Nucleus accumbens (tissue), 56 donors: ENCODE measurements around the gene AMT.

Experiments used
- DNase-seq, 56 donors: peaks; one replicate each; lab custom pipeline; 2025; lab: John Stamatoyannopoulos, UW

Gene AMT, protein sequence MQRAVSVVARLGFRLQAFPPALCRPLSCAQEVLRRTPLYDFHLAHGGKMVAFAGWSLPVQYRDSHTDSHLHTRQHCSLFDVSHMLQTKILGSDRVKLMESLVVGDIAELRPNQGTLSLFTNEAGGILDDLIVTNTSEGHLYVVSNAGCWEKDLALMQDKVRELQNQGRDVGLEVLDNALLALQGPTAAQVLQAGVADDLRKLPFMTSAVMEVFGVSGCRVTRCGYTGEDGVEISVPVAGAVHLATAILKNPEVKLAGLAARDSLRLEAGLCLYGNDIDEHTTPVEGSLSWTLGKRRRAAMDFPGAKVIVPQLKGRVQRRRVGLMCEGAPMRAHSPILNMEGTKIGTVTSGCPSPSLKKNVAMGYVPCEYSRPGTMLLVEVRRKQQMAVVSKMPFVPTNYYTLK

DNA sequence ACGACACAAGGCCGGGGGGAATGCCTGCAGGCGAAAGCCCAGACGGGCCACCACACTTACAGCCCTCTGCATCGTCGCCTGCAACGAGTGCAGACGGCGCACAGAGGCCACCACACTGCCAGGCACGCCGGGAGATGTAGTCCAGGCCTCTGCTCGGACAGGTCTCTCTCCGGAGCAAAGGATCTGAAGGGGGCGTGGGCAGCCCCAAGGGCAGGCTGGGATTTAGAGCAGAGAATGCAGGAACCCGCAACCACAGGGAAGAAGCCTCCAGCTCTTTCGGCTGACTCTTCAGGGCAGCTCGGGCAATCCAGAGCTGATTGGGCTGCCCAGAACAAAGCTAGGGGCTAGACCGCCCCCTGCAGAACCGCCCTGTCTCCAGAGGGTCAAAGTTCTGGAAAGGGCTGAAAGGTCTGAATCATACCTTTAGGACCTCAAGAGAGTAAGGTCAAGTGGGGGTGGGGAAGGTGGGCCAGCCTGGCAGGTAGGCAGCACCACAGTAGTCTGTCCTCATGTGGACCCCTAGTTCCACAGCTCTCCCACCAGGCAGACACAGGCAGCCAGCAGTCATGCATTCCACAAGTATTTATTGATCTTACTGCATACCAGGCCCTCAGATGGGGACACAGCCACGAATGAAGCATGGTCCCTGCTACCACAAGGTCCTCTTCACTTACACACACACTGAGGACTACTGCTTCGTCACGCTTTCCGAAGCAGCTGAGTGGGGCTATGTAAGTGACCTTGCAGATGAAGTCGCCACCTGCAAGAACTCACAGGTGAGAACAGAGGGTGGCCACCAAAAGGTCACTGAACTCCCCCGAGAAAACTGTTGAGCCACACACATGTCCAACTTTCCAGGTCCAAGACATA, at the start of gene AMT:
Gene AMT, minus strand, starts transcription at position 95 of the 870 bp plus-strand sequence. Its CDS starts 23 bp downstream, at position 72.
- DNase-seq: peak in 23 of 56 donors; percentile 2 to 60 (median 21)

DNA sequence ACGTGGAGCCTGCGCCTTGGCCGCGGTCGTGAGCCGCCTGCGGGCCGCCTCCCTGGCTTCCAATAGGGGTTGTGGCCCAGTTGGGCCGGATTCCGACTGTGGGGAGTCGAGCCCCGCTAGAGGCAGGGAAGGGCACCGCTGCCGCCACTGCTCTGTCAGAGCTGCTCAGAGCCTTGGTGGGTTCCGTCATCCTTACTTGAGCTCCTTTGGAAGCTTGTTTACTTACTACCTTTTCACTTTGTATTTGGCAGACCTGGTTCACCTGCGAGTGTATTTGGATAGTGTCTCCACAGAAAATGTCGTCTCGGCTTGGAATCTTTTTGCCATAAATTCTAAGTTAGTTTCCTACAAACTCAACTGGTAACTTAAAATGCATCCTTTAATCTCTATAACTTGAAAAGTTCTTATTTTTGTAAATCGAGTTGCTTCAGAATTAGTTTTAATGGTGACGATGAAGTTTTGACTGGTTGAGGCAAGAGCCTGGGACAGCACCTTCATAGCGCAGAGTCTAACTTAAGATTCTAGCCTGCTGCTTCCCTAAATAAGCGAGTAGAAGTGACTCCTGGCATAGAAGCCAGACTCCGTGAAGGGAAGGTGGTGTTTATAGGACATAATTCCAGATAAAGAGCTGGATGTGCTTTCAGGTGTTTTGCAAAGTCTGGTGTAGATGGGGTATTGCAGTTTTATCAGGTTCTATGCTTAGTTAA, 48.6 kb upstream of the AMT start:
- peak in 3 of 56 donors; percentile 36 to 52 (median 42) for DNase-seq

DNA sequence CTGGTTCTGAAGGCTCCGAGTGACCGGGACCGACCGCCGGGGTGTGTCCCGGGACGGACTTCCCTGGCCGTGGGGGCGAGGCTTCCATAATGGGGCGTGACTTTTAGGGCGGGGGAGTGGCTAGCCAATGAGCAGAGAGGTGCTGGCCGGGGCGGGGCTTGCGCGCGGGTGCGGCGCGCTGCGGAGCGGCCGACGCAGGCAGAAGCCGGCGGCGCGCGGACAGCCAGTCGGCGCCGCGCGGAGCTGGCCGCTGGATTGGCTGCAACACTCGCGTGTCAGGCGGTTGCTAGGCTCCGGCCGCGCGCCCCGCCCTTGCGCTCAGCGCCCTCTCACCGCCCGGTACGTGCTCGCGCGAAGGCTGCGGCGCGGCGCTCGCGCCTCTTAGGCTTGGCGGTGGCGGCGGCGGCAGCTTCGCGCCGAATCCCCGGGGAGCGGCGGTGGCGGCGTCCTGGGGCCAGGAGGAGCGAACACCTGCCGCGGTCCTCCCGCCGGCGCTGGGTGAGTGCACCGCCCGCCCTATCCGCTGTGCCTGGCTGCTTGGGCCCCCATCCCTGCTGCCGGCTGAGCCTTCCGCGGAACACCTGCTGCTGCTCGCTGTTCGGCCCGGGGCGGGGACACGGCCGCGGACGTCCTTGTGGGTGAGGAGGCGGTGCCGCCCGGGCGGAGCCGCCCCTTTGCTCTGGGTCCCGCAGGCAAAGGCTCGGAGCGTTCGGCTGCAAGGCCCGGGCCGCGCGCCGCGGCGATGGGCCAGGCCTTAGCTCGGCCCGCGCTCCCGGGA, 47.9 kb upstream of the AMT start, which contains the start of gene DAG1:
Gene DAG1, plus strand, starts transcription at position 332 of the 778 bp plus-strand sequence. CDS start 40,268 bp downstream, outside the sequence.
- DNase-seq: peak; percentile 52 to 97 (median 94)

DNA sequence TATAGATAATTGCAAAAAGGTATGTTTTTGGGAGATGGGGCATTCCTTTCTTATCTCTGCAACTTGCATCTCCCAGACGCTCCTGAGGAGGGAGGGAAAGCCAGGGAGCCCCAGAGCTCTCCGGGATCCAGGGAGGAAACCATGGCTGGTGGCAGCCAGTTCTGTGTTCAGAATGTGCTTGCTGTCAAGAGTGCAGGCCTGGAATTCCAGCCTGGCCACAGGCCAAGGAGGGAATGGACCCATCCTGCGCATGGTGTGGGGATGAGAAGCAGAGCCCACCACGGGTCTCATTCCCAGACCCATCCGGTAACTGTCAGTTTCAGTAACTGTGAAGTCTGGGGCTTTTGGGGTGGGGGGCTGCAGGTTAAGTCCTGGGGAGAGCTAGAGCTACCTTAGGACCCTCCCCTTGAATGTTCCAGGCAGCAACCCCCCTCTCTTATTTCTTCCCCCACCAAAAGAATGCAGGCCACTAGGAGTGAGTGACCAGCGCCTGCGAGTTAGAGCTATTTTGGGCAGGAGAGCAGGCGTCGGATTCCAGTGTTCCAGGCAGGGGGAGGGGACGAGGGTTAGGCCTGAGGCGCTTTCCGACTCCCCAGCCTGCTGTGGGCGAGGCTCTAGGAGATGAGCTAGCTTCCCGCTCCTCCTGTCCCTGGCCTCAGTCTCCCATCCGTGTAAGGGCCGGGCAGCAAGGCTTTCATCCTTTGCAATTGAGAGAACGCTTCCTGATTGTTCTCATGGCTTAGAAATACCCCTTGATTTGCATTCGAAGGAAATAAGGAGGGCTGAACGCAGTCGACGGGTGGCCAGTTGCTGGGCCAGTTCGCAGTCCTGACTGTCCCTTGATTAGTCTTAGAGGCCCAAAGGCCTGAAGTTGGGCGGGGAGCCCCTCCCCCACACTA, 47.0 kb upstream of the AMT start:
- DNase-seq: peak in 29 of 56 donors; percentile 2 to 72 (median 47)

DNA sequence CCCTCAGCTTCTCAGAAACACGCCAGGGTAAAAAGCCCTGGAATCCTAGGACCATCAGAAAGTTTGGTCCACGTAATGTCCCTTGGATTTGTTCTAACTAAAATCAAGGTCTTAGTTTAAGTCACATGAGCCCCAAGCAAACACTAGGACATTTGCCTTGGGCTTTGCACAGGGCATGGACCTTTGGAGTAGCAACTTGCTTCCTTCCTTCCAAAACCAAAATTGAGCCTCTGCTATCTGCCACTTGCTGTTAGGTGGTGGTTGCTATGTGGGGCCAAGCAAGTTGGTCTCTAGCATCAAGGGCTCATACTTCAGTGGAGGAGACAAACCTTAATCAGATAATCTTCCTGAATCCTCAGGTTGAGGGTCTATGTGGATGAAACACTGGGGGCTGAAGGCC, 43.8 kb upstream of the AMT start:
- no peak for DNase-seq

DNA sequence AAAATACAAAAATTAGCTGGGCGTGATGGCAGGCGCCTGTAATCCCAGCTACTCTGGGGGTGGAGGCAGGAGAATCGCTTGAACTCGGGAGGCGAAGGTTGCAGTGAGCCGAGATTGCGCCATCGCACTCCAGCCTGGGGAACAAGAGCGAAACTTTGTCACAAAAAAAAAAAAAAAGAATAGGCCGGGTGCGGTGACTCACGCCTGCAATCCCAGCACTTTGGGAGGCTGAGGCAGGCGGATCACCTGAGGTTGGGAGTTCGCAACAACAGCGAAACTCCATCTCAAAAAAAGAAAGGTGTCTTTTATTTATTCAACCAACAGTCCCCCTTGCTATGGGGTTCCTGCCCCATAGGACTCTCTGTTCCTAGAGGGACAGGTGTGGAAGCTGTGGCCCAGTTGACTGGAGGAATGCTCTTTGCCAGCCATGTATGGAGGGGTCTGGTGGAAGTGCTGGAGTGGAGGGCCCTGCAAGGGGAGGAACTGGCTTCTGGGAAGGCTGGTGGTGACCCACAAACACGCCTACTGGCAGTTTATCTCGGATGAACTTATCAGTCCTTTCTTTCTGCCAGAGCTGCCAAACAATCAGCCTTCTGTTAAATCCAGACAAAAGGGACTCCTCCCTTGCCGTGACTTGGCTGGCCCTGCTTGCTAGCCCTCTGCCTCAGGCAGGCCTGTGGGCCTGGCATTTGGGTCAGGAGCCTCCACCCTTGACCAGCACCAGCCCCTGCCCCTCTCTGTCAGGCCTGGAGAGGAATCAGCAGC, 43.2 kb upstream of the AMT start:
- DNase-seq: peak in 25 of 56 donors; percentile 2 to 31 (median 14)

DNA sequence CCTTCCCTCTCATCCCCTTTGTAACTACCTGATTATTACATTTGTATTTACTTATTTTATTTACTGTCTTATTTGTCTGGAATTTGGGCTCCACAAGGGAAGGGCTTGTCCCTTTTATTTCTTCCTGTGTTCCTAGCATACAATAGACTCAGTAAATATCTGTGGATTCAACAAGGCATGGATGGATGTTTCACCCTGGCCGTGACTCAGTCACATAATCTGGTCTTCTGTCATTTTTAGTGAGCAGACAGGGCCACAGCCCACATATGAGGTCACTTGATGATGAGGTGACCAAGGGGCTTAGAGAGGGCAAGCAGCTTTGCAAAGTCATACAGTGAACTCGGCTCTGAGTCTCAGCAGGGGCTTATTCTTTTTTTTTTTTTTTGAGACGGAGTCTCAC, 39.9 kb upstream of the AMT start:
- DNase-seq: no peak

DNA sequence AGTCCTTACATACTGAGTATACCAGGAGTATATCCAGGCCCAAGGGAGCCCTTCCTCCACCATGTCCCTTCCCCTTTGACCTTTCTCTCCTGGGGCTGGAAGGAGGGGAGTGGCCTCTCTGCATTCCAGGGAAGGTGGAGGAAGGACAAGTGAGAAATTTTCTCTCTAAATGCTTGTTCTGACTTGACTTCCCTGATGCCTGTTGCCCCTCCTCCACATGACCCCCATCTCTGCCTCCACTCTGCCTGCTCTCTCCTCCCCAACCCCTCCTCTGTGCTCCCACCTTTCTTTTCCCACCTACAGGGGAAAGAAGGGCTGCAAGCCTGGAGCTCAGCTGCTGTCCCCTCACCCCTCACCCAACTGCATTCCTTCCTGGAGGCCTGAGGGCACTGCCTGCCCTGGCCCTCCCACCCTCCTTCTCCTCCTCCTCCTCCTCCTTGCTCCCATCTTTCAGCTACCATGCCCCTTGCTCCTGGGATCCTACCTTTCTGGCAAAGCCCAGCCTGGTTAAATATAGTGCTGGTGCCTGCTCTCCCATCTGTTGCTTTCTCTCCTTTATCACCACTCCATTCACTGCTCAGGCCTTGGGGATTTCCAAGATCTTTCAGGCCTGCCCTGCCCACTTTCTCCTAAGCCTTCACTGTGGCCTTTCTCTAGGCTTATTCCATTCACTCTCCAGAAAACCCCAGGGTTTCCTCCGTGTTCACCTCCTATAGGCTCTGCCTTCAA, 39.3 kb upstream of the AMT start:
- no peak for DNase-seq

DNA sequence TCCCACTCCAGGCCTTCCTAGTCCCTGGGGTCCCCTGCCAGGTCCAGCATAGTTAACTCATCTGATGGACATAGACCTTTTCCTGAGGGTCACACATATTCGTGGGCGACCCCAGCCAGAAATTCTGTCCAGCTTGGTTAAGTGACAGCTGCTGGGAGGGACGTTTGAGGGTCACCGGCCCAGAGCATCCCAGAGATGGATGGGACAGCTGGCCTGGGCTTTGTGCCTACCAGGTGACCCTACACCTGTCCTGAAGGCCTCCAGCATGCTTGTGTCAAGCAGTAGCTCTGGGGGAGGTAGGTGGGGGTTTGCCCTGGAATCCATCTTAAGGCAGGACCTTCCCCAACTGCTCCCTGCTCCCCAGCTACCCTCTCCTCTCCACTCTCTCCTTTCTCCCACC, 38.7 kb upstream of the AMT start:
- DNase-seq: no peak

DNA sequence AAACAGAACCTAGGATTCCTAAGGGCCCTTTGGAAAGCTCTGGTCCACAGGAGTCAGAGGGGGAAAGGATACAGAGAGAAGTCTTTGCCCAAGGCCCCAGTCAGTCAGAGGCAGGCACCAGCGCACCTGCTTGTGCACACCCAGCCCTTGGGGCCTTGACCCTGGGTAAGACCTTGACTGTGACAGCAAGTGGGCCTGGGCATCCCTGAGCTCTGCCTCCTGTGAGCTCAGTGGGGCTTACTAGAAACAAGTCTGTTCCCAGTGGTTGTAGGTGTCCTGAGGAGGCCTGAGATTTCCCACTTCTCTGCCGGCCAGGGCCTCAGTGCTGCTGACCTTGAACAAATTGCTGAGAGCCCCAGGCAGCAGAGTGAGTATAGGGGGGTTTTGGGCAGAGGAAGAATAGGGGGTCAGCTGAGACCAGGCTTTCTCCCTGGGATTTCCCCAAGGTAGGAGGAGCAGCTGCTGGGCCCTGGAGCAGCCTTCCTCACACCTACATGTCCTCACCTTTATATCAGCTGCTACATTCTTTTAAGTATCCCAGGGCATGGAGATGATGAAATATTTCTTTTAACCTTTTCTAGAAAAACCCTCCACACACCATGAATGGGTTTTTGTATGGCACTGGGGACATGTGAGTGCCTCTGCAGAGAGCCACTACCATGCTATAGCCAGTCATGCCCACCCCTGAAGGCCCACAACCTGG, 38.1 kb upstream of the AMT start:
- DNase-seq: no peak

DNA sequence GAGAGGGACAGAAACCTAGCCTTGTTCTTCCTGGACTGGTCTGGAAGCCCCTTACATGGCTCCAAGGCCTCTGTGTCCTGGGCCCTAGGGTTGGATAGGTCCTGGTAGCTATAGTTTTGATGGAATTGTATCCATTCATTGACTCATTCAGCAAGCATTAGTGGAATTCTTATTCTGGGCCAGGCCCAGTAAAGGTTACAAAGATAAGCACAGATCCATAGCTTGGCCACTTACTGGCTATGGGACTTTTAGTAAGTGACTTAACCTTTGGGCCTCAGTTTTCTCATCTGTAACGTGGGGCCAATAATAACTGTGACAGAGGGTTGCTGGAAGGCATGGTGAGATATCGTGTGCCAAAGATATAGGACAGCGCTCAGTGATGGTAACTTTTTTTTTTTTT, 34.2 kb upstream of the AMT start:
- no peak for DNase-seq

DNA sequence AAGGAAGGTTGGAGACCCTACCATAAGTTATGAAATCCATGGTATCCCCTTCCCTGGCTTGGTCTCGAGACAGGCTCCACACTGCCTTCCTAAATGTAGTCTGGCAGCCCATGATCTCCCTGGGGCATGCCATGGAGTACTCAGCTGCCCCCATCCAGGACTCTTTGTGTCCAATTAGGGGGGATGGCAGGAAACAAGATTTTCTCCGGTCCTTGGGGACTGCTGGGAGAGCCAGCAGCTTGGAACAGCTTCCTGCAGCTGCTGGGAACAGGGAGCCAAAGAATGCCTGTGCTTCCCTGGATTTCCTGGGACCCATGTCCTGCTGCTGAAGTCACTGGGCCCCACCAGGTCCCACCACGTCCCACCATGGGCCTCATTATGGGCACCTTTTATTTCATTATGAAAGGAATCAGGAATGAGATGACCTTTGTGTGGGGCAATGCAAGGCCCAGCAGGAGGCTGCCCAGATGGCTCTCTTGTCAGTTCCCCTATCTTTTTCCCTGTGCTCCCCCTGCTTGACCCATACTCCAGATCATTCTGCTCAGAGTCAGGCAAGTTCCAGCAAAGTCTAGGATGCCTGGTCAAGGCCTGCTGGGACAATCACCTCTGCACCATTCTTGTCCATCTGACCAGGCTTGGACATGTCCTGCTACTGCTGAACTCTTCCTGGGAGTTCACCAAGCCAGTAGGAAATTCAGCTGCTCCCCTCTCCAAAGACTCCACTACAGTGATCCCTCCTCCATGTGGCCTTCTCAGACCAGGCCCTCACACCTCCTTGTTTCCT, 32.8 kb upstream of the AMT start:
- DNase-seq: no peak

DNA sequence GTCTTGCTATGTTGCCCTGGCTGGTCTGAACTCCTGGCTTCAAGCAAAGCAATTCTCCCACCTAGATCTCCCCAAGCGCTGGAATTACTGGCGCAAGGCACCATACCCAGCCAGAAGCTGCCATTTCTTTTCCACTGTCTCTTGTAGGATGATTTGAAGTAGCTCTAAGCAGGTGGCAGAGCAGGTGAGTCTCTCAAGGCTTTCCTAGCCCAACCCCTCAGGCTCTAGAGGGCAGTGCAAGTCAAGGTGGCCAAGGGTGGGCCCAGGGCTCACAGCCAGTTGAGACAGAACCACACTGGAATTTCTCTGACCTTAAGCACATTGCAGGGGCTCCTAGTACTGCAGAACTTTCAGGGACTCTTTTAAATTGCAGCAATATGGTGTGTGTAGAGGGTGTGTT, 32.2 kb upstream of the AMT start:
- DNase-seq: no peak

DNA sequence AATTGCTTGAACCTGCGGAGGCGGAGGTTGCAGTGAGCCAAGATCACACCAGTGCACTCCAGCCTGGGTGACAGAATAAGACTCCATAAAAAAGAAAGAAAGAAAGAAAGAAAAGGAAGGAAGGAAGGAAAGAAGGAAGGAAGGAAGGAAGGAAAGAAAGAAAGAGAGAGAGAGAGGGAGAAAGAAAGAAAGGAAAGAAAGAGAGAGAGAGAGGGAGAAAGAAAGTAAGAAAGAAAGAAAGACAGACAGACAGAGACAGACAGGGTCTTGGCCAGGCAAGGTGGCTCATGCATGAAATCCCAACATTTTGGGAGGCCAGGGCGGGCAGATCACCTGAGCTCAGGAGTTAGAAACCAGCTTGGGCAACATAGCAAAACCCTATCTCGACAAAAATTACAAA, 31.3 kb upstream of the AMT start:
- no peak for DNase-seq

DNA sequence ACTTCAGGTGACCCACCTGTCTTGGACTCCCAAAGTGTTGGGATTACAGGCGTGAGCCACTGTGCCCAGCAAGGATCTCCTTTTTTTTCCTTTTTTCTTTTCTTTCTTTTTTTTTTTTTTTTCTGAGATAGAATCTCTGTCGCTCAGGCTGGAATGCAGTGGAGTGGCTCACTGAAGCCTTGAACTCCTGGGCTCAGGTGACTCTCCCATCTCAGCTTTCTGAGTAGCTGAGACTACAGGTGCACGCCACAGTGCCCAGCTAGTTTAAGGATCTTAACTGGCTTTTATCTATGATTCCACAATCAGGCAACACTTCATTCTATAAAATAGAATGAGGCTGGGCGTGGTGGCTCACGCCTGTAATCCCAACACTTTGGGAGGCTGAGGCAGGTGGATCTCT, 23.1 kb upstream of the AMT start:
- DNase-seq: no peak

DNA sequence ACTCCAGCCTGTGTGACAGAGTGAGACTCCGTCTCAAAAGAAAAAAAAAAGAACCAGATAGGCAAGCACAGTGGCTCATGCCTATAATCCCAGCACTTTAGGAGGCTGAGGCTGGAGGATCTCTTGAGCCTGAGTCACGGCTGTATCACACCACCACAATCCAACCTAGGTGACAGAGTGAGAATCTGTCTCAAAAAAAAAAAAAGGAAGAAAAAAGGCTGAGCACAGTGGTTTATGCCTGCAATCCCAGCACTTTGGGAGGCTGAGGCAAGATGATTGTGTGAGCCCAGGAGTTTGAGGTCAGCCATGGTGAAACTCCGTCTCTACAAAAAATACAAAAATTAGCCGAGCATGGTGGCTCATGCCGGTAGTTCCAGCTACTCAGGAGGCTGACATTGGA, 12.5 kb upstream of the AMT start:
- no peak for DNase-seq
